SHP77 treated with DMSO at 0.1 percent for 48 hours (cell line): ENCODE results near the gene DCHS1.
A peak's percentile ranks its signal among the peaks of the same experiment; 100 is the strongest.

Experiments used
- DNase-seq: peaks from one replicate; lab custom pipeline; 2025; lab: John Stamatoyannopoulos, UW

DCHS1 gene

GRCh38 chr11:6627762-6628241 lies 27.8 kb downstream of the DCHS1 start:
- DNase-seq, result no peak

- DNase-seq, result no peak
Observed at GRCh38 chr11:6626971-6627761, 28.4 kb downstream of the DCHS1 start.

- no peak for DNase-seq
Observed at GRCh38 chr11:6625832-6626420, 29.7 kb downstream of the DCHS1 start.

- no peak for DNase-seq
Observed at GRCh38 chr11:6625156-6625831, 30.3 kb downstream of the DCHS1 start.

GRCh38 chr11:6623391-6624363 lies 31.9 kb downstream of the DCHS1 start:
- no peak for DNase-seq

GRCh38 chr11:6622261-6623171 lies 33.1 kb downstream of the DCHS1 start:
- no peak for DNase-seq

- no peak for DNase-seq
Observed at GRCh38 chr11:6621711-6622211, 33.8 kb downstream of the DCHS1 start.

GRCh38 chr11:6620636-6621035 lies 35.0 kb downstream of the DCHS1 start:
- no peak for DNase-seq

GRCh38 chr11:6619004-6619745 lies 36.4 kb downstream of the DCHS1 start, which contains the start of gene TPP1:
Gene TPP1 (minus strand): TSS chr11:6619422. CDS start chr11:6619400, 22 bp downstream.
- peak; percentile 44 for DNase-seq

- no peak for DNase-seq
Observed at GRCh38 chr11:6618117-6619003, 37.2 kb downstream of the DCHS1 start.

- DNase-seq, result no peak
Observed at GRCh38 chr11:6617315-6617781, 38.3 kb downstream of the DCHS1 start.

GRCh38 chr11:6616596-6617250 lies 38.9 kb downstream of the DCHS1 start:
- no peak for DNase-seq

GRCh38 chr11:6615882-6616585 lies 39.6 kb downstream of the DCHS1 start:
- DNase-seq, result no peak

- no peak for DNase-seq
Observed at GRCh38 chr11:6615046-6615445, 40.6 kb downstream of the DCHS1 start.

- no peak for DNase-seq
Observed at GRCh38 chr11:6614446-6614845, 41.2 kb downstream of the DCHS1 start.

GRCh38 chr11:6613496-6613895 lies 42.1 kb downstream of the DCHS1 start:
- DNase-seq, result no peak
